Small intestine (tissue), 7 donors: Measurements from ENCODE around the gene USHBP1. TPM values are rescaled to one million over a fixed set of nuclear protein-coding genes. Genes with fewer than 3 reads are reported as not detected.

Source experiments
- DNase-seq, 2 donors: peaks; one replicate each; pipeline versions ENCODE4 v3.0.0 to v3.0.0-alpha.2; 2013
- FAIRE-seq: peaks from 2 replicates; lab custom pipeline; 2012; peaks lifted over from hg19 to GRCh38; lab: Jason Lieb, UNC
- H3K27ac ChIP-seq, 3 donors: one replicate each; pipeline ENCODE4 v1.5.1; 2013; ENCODE audit warnings: low read length in 2 of 3, mild to moderate bottlenecking in 2 of 3, control low read depth in 1 of 3, inconsistent platforms in 1 of 3, low read depth in 1 of 3, moderate library complexity in 1 of 3
- H3K27me3 ChIP-seq, 3 donors: one replicate each; pipeline ENCODE4 v1.6.1; 2013; ENCODE audit warnings: low read length in 3 of 3, inconsistent platforms in 1 of 3; ENCODE audit not compliant: control insufficient read depth in 3 of 3, insufficient read depth in 3 of 3
- H3K36me3 ChIP-seq, 3 donors: one replicate each; pipeline ENCODE4 v1.6.1; 2013; ENCODE audit warnings: low read length in 3 of 3, inconsistent platforms in 1 of 3, low read depth in 1 of 3, mild to moderate bottlenecking in 1 of 3, moderate library complexity in 1 of 3; ENCODE audit not compliant: control insufficient read depth in 3 of 3, insufficient read depth in 2 of 3
- H3K4me1 ChIP-seq, 3 donors: one replicate each; pipeline ENCODE4 v1.6.1; 2013; ENCODE audit warnings: low read length in 2 of 3, inconsistent platforms in 1 of 3, low read depth in 1 of 3, mild to moderate bottlenecking in 1 of 3, moderate library complexity in 1 of 3; ENCODE audit not compliant: control insufficient read depth in 3 of 3, insufficient read depth in 2 of 3
- H3K4me3 ChIP-seq, 3 donors: one replicate each; pipeline ENCODE4 v1.5.1; 2013; ENCODE audit warnings: low read length in 3 of 3, control low read depth in 1 of 3, inconsistent platforms in 1 of 3, low read depth in 1 of 3, mild to moderate bottlenecking in 1 of 3, moderate library complexity in 1 of 3
- H3K9me3 ChIP-seq, 2 donors: one replicate each; pipeline ENCODE4 v1.6.1; 2013; ENCODE audit warnings: low read depth in 1 of 2, low read length in 1 of 2; ENCODE audit not compliant: control insufficient read depth in 2 of 2, insufficient read depth in 1 of 2
- WGBS, 3 donors: extraction: QIAGEN DNeasy Blood & Tissue Kit; methylation state at CpG; one replicate each; pipeline ENCODE4 v1.1.7; 2013; 5-methylcytosine and 5-hydroxymethylcytosine counted together
- polyA plus RNA-seq, 4 donors: library from polyadenylated mRNA; stranded (reverse) in 3 of 4; unstranded in 1 of 4; fragments of 200-250 nt in 3 of 4; fragments of 120-200 nt in 1 of 4; gene quantifications; one replicate each; pipeline versions ENCODE4 v1.2.1 to v1.2.3, GENCODE V29; 2013
- donor health status: healthy with polysubstance abuse.
- donor health status: control.
- donor health status: control.
- donor health status: Bipolar disorder and iron deficiency.
- donor health status: healthy.

The USHBP1 gene
- polyA plus RNA-seq, 4 donors = 1.4 to 4.7 (median 2.0) TPM; not detected in 1

- DNase-seq (peak in 1 of 2 donors; percentile 51), FAIRE-seq (no peak)
- H3K9me3 ChIP-seq = no peaks in the 10 kb centered on the region
- H3K27ac ChIP-seq = peak overlapping the region; percentile 30 to 63 (median 38)
- H3K27me3 ChIP-seq = no peaks in the 10 kb centered on the region
- peaks cover 0 to 86% (median 17%) of the 10 kb centered on the region in 3 donors for H3K36me3 ChIP-seq
- 8 to 13% (median 8%) methylated on average over 6 to 23 of the region's 27 CpGs for WGBS, 3 donors
- peak overlapping the region in 2 of 3 donors; percentile 43 to 45 for H3K4me3 ChIP-seq
- peaks cover 11 to 42% (median 13%) of the 10 kb centered on the region in 3 donors for H3K4me1 ChIP-seq
These were observed 28.4 kb downstream of the USHBP1 start for GRCh38 chr19:17235971-17236777.

DNA sequence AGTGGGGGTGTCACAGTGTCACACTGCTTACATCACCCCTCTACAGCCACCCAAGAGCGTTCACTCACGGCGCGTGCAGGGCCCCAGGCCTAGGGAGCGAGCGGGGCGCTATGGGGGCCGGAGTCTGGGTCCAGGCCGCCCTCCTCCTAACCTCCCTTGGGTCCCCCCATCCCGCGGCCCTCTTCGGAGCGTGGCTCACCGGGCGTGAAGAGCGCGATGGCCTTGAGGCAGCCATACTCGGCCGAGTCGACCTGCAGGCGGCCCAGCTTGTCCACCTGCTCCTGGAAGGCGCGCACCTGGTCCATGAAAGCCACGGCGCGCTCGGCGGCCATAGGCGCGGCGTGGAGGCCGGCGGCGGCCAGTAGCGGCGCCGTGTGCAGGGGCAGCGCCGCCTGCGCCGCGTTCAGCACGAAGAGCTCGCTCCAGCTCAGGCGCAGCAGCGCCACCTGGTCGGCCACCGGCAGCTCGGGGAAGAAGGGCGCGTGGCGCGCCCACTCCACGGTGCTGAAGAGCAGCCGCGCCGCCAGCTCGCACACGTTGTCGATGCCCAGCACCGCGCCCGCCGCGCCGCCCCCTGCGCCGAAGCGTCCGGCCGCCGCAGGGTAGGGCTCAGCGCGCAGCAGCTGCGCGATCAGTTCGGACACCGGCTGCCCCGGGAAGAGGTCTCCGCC is 29.1 kb downstream of the USHBP1 start:
- Histone ChIP-seq H3K4me1 (peaks cover 11 to 35% (median 13%) of the 10 kb centered on the region in 3 donors), H3K9me3 (no peaks in the 10 kb centered on the region), H3K27me3 (no peaks in the 10 kb centered on the region), H3K4me3 (peak overlapping the region; percentile 21 to 45 (median 43)), H3K36me3 (peaks cover 0 to 86% (median 17%) of the 10 kb centered on the region in 3 donors), H3K27ac (peak overlapping the region; percentile 6 to 47 (median 38))
- WGBS, 3 donors = 6 to 8% (median 7%) methylated on average over 59 to 80 of the region's 80 CpGs
- FAIRE-seq (no peak), DNase-seq (peak; percentile 58 to 89)

GRCh38 chr19:17234911-17235299 is 29.6 kb downstream of the USHBP1 start:
- 18 to 28% (median 23%) methylated on average over 11 of the region's 11 CpGs for WGBS, 3 donors
- FAIRE-seq (no peak), DNase-seq (peak; percentile 64 to 77)
- Histone ChIP-seq H3K27ac (peak overlapping the region; percentile 6 to 47 (median 38)), H3K27me3 (no peaks in the 10 kb centered on the region), H3K4me3 (peak overlapping the region in 2 of 3 donors; percentile 21 to 45), H3K36me3 (peaks cover 0 to 86% (median 14%) of the 10 kb centered on the region in 3 donors), H3K4me1 (peaks cover 8 to 30% (median 10%) of the 10 kb centered on the region in 3 donors), H3K9me3 (no peaks in the 10 kb centered on the region)

DNA sequence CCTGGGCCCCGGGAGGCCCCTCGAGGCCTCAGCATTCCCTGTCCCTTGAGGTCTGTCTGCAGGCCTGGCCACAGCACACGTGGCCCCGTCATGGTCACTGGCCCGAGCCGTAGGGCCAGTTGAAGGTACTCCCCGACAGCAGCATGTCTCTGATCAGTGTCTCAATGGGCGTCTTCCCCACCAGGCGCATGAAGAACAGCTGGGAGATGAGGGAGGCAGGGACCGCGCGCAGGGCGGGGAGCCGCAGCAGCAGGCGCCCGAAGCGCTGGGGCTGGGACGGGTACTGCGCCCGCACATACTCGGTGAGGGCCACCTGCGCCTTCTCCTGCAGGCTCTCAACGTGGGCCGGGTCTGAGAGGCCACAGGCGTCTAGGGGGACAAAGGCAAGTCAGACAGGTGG is 32.3 kb downstream of the USHBP1 start:
- no peak overlapping the region for H3K27ac ChIP-seq

DNA sequence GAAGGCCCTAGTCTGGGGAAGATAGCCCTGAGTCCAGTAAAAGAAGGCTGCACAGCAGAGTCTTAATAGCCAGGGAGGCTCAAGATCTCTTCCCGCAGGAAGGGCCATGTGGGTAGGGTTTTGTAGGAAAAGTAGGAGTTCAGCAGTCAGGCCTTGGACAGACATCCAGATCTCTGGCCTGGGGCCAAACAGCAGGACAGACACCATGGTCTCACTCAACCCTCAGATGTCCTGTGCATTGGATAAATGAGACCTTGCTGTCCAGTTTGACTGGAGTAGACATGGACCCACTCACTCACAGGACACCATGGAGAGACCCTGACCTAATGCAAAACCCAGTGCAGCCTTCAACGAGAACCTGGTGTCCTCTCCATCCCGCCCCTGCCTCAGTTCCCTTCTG is 34.7 kb downstream of the USHBP1 start:
- WGBS, 3 donors = 93 to 95% (median 93%) methylated on average over 3 of the region's 3 CpGs
- peaks cover 1 to 21% (median 3%) of the 10 kb centered on the region in 3 donors for H3K4me1 ChIP-seq
- DNase-seq (no peak), FAIRE-seq (no peak)
- H3K27me3 ChIP-seq = no peaks in the 10 kb centered on the region
- H3K4me3 ChIP-seq = no peak overlapping the region
- no peak overlapping the region for H3K27ac ChIP-seq
- no peaks in the 10 kb centered on the region for H3K9me3 ChIP-seq
- H3K36me3 ChIP-seq = peaks cover 0 to 73% (median 8%) of the 10 kb centered on the region in 3 donors

More for the DNA sequence above, 32.3 kb downstream of the USHBP1 start:
- Histone ChIP-seq H3K4me1 (peaks cover 8 to 27% (median 10%) of the 10 kb centered on the region in 3 donors), H3K36me3 (peaks cover 0 to 89% (median 8%) of the 10 kb centered on the region in 3 donors), H3K4me3 (no peak overlapping the region), H3K27me3 (no peaks in the 10 kb centered on the region), H3K9me3 (no peaks in the 10 kb centered on the region)
- 92 to 94% (median 92%) methylated on average over 25 of the region's 25 CpGs for WGBS, 3 donors
- no peak for DNase-seq
- no peak for FAIRE-seq

DNA sequence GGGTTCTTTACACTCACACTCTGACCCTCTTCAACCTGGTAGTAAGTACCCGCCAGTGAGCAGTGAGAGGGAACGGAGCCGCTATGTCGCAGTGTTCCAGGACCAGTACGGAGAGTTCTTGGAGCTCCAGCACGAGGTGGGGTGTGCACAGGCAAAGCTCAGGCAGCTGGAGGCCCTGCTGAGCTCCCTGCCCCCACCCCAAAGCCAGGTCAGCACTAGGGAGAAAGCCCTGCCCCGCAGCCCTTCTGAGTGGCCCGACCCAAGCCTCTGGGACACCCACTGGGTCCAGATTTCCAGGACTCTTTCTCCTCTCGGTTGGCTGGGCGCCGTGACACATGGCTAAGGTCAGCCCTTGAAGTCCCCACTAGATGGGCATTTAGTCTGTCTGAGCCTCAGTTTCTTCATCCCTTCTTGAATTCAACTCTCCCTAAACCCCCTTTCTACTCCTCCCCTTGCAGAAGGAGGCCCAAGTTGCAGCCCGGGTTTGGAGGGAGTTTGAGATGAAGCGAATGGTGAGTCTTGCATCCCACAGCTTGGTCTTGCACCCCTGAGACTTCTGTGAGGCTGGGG is 36.7 kb downstream of the USHBP1 start:
- WGBS, 3 donors = 81 to 86% (median 85%) methylated on average over 13 of the region's 13 CpGs
- Histone ChIP-seq H3K4me1 (peaks cover 0 to 16% (median 3%) of the 10 kb centered on the region in 3 donors), H3K4me3 (no peak overlapping the region), H3K27ac (no peak overlapping the region), H3K9me3 (no peaks in the 10 kb centered on the region), H3K27me3 (no peaks in the 10 kb centered on the region), H3K36me3 (peaks cover 0 to 53% (median 8%) of the 10 kb centered on the region in 3 donors)
- FAIRE-seq = no peak
- no peak for DNase-seq

DNA sequence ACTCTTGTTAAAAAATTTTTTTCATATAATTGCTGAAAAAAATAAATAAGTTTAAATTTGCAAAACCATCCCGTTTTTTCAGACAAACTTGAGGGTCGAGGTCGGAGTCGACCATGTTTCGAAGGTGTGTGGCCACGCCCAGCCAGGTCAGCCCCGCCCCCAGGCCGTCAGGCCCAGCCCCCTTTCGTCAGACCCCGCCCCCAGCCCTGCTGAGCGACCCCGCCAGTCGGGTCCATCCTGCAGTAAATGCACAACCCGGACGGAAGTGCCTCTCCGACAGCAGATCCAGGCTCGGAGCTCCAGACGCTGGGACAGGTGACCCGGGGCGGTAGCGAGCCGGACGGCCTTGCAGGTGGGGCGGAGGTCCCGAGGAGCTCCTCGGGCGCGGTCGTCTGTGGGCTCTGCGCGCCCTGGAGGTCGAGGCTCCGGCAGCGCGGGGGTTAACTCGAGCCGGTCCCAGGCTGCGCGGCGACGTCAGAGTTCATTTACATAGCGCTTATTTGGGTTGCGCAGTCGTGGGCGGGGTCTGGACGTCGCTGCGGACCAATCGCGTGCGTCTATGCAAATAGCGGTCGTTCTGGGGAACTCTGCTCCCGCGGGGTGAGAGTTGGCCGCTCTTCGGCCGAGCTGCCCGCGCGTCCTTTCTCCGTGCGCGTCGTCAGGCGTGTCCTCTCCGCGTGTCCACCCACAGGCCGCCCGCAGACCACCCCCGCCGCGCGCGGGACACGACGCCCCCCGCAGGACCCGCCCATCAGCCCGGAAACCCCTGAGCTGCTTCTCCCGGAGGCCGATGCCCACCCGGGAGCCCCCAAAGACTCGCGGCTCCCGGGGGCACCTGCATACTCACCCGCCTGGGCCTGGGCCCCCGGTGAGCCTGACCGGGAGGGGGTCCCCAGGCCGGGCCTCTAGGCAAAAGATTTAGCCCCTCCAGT is 38.3 kb downstream of the USHBP1 start, which contains the start of gene OCEL1:
Gene OCEL1 (plus strand): TSS at position 225 of the 932 bp plus-strand sequence. CDS start 22 bp downstream, at position 247.
- peaks cover 0 to 37% (median 3%) of the 10 kb centered on the region in 3 donors for H3K36me3 ChIP-seq
- H3K27me3 ChIP-seq = no peaks in the 10 kb centered on the region
- H3K27ac ChIP-seq = peak within 1 kb of the TSS; percentile 66 to 100 (median 98)
- 0 to 1% (median 0%) methylated on average over 46 to 90 of the region's 90 CpGs for WGBS, 3 donors
- DNase-seq (peak; percentile 98 to 99), FAIRE-seq (no peak)
- H3K4me3 ChIP-seq = peak within 1 kb of the TSS; percentile 64 to 87 (median 64)
- H3K9me3 ChIP-seq = no peaks in the 10 kb centered on the region
- peaks cover 0 to 16% (median 3%) of the 10 kb centered on the region in 3 donors for H3K4me1 ChIP-seq
